RWPE2 (cell line): ENCODE measurements around the gene TSEN15.

Experiments
- ATAC-seq: fragments of 200-7000 bp; cut with Tn5 transposase; 3 replicates; pipeline ENCODE4 v1.9.1; 2021; ENCODE audit warnings: low read depth
- DNase-seq: peaks from one replicate; pipeline ENCODE4 v3.0.0-alpha.2; 2020; ENCODE audit warnings: low spot score
- H3K27ac ChIP-seq: fragments of 450-650 bp; 2 replicates; pipeline ENCODE4 v1.5.1; 2017; ENCODE audit warnings: mild to moderate bottlenecking; ENCODE audit not compliant: poor library complexity, severe bottlenecking
- H3K27me3 ChIP-seq: fragments of 250-450 bp; sonication (Bioruptor Pico); 2 replicates; pipeline ENCODE4 v1.5.1; 2021; ENCODE audit warnings: mild to moderate bottlenecking, moderate library complexity; ENCODE audit not compliant: insufficient read depth, poor library complexity, severe bottlenecking
- H3K36me3 ChIP-seq: fragments of 250-450 bp; sonication (Bioruptor Pico); 2 replicates; pipeline ENCODE4 v1.5.1; 2020; ENCODE audit warnings: low read depth, mild to moderate bottlenecking, moderate library complexity
- H3K4me1 ChIP-seq: fragments of 250-450 bp; sonication (Bioruptor Pico); 2 replicates; pipeline ENCODE4 v1.5.1; 2021; ENCODE audit warnings: mild to moderate bottlenecking, moderate library complexity; ENCODE audit not compliant: insufficient read depth, poor library complexity, severe bottlenecking
- H3K4me3 ChIP-seq: fragments of 250-450 bp; sonication (Bioruptor Pico); 2 replicates; pipeline ENCODE4 v1.5.1; 2021; ENCODE audit warnings: mild to moderate bottlenecking, moderate library complexity; ENCODE audit not compliant: severe bottlenecking
- H3K9me3 ChIP-seq: fragments of 250-450 bp; sonication (Bioruptor Pico); 2 replicates; pipeline ENCODE4 v1.5.1; 2021; ENCODE audit warnings: mild to moderate bottlenecking, moderate library complexity; ENCODE audit not compliant: severe bottlenecking
- CTCF ChIP-seq: fragments of 450-650 bp; IDR thresholded peaks from one replicate; pipeline ENCODE4 v1.5.1; 2017; ENCODE audit warnings: mild to moderate bottlenecking, moderate library complexity; ENCODE audit not compliant: poor library complexity, severe bottlenecking

Gene TSEN15

GRCh38 chr1:184022668-184023067, 28.9 kb upstream of the TSEN15 start:
- DNase-seq, result no peak

GRCh38 chr1:184023171-184023570, 28.4 kb upstream of the TSEN15 start:
- TF ChIP-seq CTCF, result no peak
- no peak for DNase-seq
- H3K4me1 ChIP-seq, result no peaks in the 10 kb centered on the region

More at GRCh38 chr1:184022668-184023067, 28.9 kb upstream of the TSEN15 start:
- no peak overlapping the region for H3K4me3 ChIP-seq
- H3K4me1 ChIP-seq, result no peaks in the 10 kb centered on the region
- no peak for TF ChIP-seq CTCF
- H3K36me3 ChIP-seq, result no peaks in the 10 kb centered on the region
- H3K9me3 ChIP-seq, result no peaks in the 10 kb centered on the region
- no peak overlapping the region for H3K27ac ChIP-seq
- no peak for ATAC-seq
- peaks cover 3% of the 10 kb centered on the region for H3K27me3 ChIP-seq

GRCh38 chr1:184025242-184025675, 26.3 kb upstream of the TSEN15 start:
- H3K4me3 ChIP-seq, result no peak overlapping the region
- H3K27ac ChIP-seq, result no peak overlapping the region
- H3K9me3 ChIP-seq, result no peaks in the 10 kb centered on the region
- no peaks in the 10 kb centered on the region for H3K36me3 ChIP-seq
- no peak for TF ChIP-seq CTCF
- no peaks in the 10 kb centered on the region for H3K4me1 ChIP-seq
- DNase-seq, result no peak
- H3K27me3 ChIP-seq, result peaks cover 10% of the 10 kb centered on the region
- ATAC-seq, result peak; percentile 25; the same call in 1 of the 3 replicates

More at GRCh38 chr1:184023171-184023570, 28.4 kb upstream of the TSEN15 start:
- H3K4me3 ChIP-seq, result no peak overlapping the region
- H3K27me3 ChIP-seq, result peaks cover 3% of the 10 kb centered on the region
- H3K36me3 ChIP-seq, result no peaks in the 10 kb centered on the region
- ATAC-seq, result no peak
- no peaks in the 10 kb centered on the region for H3K9me3 ChIP-seq
- no peak overlapping the region for H3K27ac ChIP-seq

- no peaks in the 10 kb centered on the region for H3K36me3 ChIP-seq
- H3K4me1 ChIP-seq, result no peaks in the 10 kb centered on the region
- no peaks in the 10 kb centered on the region for H3K9me3 ChIP-seq
- no peak for DNase-seq
- no peak for ATAC-seq
- H3K4me3 ChIP-seq, result no peak overlapping the region
- TF ChIP-seq CTCF, result no peak
- H3K27ac ChIP-seq, result no peak overlapping the region
- H3K27me3 ChIP-seq, result peaks cover 13% of the 10 kb centered on the region
These were observed 23.5 kb upstream of the TSEN15 start for GRCh38 chr1:184027826-184028695.
